ENCODE data around the gene ERFL. TPM values are rescaled to one million over a fixed set of nuclear protein-coding genes. Genes with fewer than 3 reads are reported as not detected.

ERFL gene
- total RNA-seq, 2 donors from 2014 or later = not detected

- intact Hi-C loops (cut with DNase I) = no loop called here
- TF ChIP-seq, protein P1, sequence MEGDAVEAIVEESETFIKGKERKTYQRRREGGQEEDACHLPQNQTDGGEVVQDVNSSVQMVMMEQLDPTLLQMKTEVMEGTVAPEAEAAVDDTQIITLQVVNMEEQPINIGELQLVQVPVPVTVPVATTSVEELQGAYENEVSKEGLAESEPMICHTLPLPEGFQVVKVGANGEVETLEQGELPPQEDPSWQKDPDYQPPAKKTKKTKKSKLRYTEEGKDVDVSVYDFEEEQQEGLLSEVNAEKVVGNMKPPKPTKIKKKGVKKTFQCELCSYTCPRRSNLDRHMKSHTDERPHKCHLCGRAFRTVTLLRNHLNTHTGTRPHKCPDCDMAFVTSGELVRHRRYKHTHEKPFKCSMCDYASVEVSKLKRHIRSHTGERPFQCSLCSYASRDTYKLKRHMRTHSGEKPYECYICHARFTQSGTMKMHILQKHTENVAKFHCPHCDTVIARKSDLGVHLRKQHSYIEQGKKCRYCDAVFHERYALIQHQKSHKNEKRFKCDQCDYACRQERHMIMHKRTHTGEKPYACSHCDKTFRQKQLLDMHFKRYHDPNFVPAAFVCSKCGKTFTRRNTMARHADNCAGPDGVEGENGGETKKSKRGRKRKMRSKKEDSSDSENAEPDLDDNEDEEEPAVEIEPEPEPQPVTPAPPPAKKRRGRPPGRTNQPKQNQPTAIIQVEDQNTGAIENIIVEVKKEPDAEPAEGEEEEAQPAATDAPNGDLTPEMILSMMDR (IDR thresholded peaks at IDR 0.05) = no peak
- no peak for TF ChIP-seq POLR2A (IDR thresholded peaks at IDR 0.05)
- WGBS, 2 donors = 6 to 10% methylated on average over 21 of the region's 21 CpGs
- no peak overlapping the region for H3K27ac ChIP-seq
- H3K9me3 ChIP-seq = no peaks in the 10 kb centered on the region
- H3K36me3 ChIP-seq (replicated peaks in 1 of 2; ENCODE audit: insufficient read depth in 1 of 2, low read depth in 2 of 2) = no peaks in the 10 kb centered on the region
- peaks cover 0 to 12% of the 10 kb centered on the region in 2 donors for H3K27me3 ChIP-seq
- peaks cover 3% of the 10 kb centered on the region for H3K4me1 ChIP-seq
- H3K4me3 ChIP-seq = no peak overlapping the region
- DNase-seq (no peak), ATAC-seq (no peak)
Measured at GRCh38 chr19:41913538-41914423, 14.5 kb downstream of the ERFL start.

DNA sequence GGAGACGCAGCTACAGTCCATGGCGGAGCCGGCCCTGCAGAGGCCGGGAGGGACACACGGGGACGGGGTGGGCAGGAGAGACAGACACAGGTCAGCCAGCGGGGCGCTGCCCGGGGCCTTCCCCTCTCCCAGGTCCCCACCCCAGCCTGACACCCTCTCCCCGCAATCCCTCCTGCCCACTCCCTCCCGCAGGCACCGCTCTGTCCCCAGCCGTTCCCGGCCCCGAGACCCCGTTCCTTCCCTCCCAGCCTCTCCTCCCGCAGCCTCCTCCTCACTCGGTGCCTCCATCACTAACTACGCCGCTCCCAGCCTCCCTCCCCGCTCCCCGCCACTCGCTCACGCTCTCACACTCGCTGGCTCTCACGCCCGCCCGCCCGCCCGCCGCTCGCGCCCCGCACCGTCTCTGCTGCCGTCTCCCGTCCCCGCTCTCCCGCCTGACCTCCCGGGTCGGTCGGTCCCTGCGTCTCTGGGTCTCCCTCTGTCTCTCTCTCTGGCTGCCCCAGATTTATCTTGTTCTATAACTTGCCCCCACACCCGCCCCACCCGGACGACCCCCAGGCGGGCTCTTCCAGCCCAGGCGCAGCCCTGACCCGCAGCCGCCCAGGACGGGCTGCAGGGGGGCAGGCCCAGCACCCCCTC lies 15.2 kb downstream of the ERFL start:
- H3K9me3 ChIP-seq = no peaks in the 10 kb centered on the region
- no peak for DNase-seq
- peaks cover 0 to 12% of the 10 kb centered on the region in 2 donors for H3K27me3 ChIP-seq
- 3 to 4% methylated on average over 34 to 49 of the region's 51 CpGs for WGBS, 2 donors
- H3K36me3 ChIP-seq (replicated peaks in 1 of 2; ENCODE audit: insufficient read depth in 1 of 2, low read depth in 2 of 2) = no peaks in the 10 kb centered on the region
- peaks cover 3% of the 10 kb centered on the region for H3K4me1 ChIP-seq
- no peak overlapping the region for H3K27ac ChIP-seq
- TF ChIP-seq POLR2A (IDR thresholded peaks at IDR 0.05) = no peak
- TF ChIP-seq, protein P1 (IDR thresholded peaks at IDR 0.05) = no peak
- ATAC-seq = no peak
- no peak overlapping the region for H3K4me3 ChIP-seq
- intact Hi-C loops (cut with DNase I) = no loop called here

DNA sequence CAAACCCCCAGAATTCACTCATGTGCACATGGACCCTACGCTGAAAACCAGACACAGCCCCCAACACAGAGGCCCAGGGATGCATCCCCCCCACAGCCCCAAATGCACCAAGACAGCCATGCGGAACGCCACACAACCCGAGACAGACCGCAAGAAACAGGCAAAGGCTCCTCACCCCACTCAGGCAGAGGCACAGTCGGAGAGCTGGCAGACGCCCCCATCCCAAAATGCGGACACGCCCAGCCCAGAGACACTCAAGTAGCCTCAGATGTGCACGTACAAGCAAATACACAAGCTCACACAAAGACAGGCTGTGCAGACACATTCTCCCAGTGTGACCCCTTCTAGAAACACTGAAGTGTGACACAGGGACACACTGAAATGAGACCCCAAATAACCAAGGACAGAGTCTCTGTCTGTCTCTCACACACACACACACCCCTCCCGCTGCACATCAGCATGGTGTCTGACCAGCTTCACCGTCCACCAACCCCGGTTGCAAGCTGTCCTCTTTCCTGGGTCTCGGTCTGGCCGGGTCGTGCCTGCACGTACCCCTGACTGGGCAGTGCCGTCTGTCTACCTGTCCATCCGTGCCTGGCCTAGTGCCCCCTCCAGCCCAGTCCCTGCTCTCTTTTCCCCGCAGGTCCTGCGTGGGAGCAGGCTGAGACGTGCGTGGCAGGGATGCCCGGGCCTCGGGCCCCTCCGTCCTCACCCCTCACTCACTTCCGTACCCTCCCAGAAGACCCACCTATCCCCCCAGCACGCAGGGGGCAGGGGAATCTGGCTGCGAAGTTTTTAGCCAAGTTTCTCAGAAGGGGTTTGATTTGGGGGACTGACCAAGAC lies 16.1 kb downstream of the ERFL start:
- no peak for DNase-seq
- peaks cover 0 to 12% of the 10 kb centered on the region in 2 donors for H3K27me3 ChIP-seq
- H3K36me3 ChIP-seq (replicated peaks in 1 of 2; ENCODE audit: insufficient read depth in 1 of 2, low read depth in 2 of 2) = no peaks in the 10 kb centered on the region
- H3K27ac ChIP-seq = no peak overlapping the region
- peaks cover 3% of the 10 kb centered on the region for H3K4me1 ChIP-seq
- intact Hi-C loops (cut with DNase I) = no loop called here
- ATAC-seq = no peak
- WGBS, 2 donors = 9 to 16% methylated on average over 24 to 29 of the region's 29 CpGs
- H3K9me3 ChIP-seq = no peaks in the 10 kb centered on the region
- TF ChIP-seq, protein P1 (IDR thresholded peaks at IDR 0.05) = no peak
- TF ChIP-seq POLR2A (IDR thresholded peaks at IDR 0.05) = no peak
- H3K4me3 ChIP-seq = no peak overlapping the region

GRCh38 chr19:41910992-41911888 lies 17.0 kb downstream of the ERFL start:
- DNase-seq = no peak
- WGBS, 2 donors = 36 to 55% methylated on average over 9 to 13 of the region's 13 CpGs
- H3K27ac ChIP-seq = no peak overlapping the region

More at GRCh38 chr19:41910992-41911888, 17.0 kb downstream of the ERFL start:
- intact Hi-C loops (cut with DNase I) = no loop called here
- Histone ChIP-seq H3K27me3 (peaks cover 0 to 12% of the 10 kb centered on the region in 2 donors), H3K9me3 (no peaks in the 10 kb centered on the region), H3K4me3 (no peak overlapping the region), H3K4me1 (peaks cover 3% of the 10 kb centered on the region), H3K36me3 (replicated peaks in 1 of 2; ENCODE audit: insufficient read depth in 1 of 2, low read depth in 2 of 2) (peaks cover 0 to 2% of the 10 kb centered on the region in 2 donors)
- TF ChIP-seq, protein P1 (IDR thresholded peaks at IDR 0.05) = no peak
- no peak for TF ChIP-seq POLR2A (IDR thresholded peaks at IDR 0.05)
- no peak for ATAC-seq
